Activated naive CD4-positive, alpha-beta T cell treated with anti-CD3 and anti-CD28 coated beads for 36 hours (primary cell): ENCODE results near the gene TRPV4. TPM values are rescaled to one million over a fixed set of nuclear protein-coding genes. Genes with fewer than 3 reads are reported as not detected.

Experiments used
- CTCF ChIA-PET: fragments of 350-600 bp; sonication (Branson Sonifier 250); formaldehyde crosslinking; loops from one replicate; lab custom pipeline; 2021; ENCODE audit warnings: antibody characterized with exemption; lab: Charles Lee
- DNase-seq: peaks from one replicate; pipeline ENCODE4 v3.0.0-alpha.2; 2020
- H3K27ac Mint-ChIP-seq: one replicate; pipeline ENCODE4 v1.8.0; 2021; ENCODE audit warnings: mild to moderate bottlenecking, mixed read lengths
- H3K27me3 Mint-ChIP-seq: one replicate; pipeline ENCODE4 v1.8.0; 2021; ENCODE audit warnings: low read depth, mixed read lengths
- H3K36me3 Mint-ChIP-seq: one replicate; pipeline ENCODE4 v1.8.0; 2021; ENCODE audit warnings: low read depth, mixed read lengths
- H3K4me1 Mint-ChIP-seq: one replicate; pipeline ENCODE4 v1.8.0; 2021; ENCODE audit warnings: low read depth, mixed read lengths
- H3K4me3 Mint-ChIP-seq: one replicate; pipeline ENCODE4 v1.8.0; 2021; ENCODE audit warnings: mild to moderate bottlenecking, moderate library complexity, mixed read lengths
- H3K9me3 Mint-ChIP-seq: one replicate; pipeline ENCODE4 v1.8.0; 2021; ENCODE audit warnings: mixed read lengths
- intact Hi-C: fragments of 100-400 bp; cut with micrococcal nuclease; formaldehyde crosslinking; loops from one replicate; pipeline ENCODE4 v1.15.1; 2023
- total RNA-seq, 2 experiments: library from RNA; stranded (reverse); gene quantifications; one replicate each; pipeline ENCODE4 v1.2.3, GENCODE V29; 2021

Gene TRPV4
- total RNA-seq, 2 experiments from 2014 or later = not detected

DNA sequence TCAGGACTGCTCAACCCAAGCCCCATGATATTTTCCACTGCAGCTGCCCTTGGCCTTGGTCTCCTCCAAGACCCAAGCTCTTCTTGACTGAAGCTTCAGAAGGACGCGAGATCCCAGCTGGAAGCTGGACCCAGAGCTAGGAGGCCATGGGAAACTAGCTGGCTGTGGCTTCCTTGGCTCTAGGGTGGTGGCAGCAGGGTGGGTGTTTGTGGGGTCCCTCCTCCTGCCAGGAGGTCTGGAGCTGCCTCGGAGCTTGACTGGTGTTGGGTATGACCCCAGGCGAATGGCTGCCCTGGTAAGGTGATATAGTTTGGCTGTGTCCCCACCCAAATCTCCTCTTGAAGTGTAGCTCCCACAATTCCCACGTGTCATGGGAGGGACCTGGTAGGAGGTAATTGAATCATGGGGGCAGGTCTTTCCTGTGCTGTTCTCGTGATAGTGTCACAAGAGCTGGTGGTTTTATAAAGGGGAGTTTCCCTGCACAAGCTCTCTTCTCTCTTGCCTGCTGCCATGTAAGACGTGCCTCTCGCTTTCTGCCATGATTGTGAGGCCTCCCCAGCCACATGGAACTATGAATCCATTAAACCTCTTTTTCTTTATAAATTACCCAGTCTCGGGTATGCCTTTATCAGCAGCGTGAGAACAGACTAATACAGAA, 51.4 kb downstream of the TRPV4 start:
- Mint-ChIP-seq H3K27me3 (peaks cover 2% of the 10 kb centered on the region), H3K4me3 (no peak overlapping the region), H3K27ac (no peak overlapping the region), H3K4me1 (peaks cover 4% of the 10 kb centered on the region), H3K36me3 (no peaks in the 10 kb centered on the region), H3K9me3 (peaks cover 2% of the 10 kb centered on the region)
- CTCF ChIA-PET = interaction anchor here (0.6 to 1.5 kb wide), 3 partner anchors 184 to 266 kb away, joined by 3 to 6 read pairs (median 3); no protein-coding TSS in a partner anchor
- no peak for DNase-seq
- intact Hi-C loops = no loop called here

DNA sequence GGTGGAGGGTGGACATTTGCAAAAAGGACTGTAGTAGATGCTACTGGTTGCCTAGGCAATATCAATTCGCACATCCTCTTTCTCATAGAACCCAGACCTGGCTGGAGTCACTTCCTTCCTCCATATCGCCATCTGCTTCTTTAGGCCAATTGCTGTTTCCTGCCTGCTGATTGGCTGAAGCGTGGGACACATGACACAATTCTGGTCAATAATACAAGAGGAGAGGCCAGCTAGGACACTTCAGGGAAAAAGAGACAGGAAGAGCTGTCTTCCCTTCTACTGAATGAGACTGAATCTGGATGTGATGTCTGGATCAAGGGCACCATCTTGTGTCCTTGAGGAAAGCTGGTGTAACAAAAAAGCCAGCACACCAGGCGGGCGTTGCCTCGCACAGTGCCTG, 53.8 kb downstream of the TRPV4 start:
- H3K27ac Mint-ChIP-seq = no peak overlapping the region
- no peak for DNase-seq
- peaks cover 4% of the 10 kb centered on the region for H3K4me1 Mint-ChIP-seq
- intact Hi-C loops = no loop called here
- H3K4me3 Mint-ChIP-seq = no peak overlapping the region
- CTCF ChIA-PET = interaction anchor here (1.0 to 3.8 kb wide), 3 partner anchors 14 to 258 kb away, joined by 3 to 15 read pairs (median 3); no protein-coding TSS in a partner anchor
- H3K36me3 Mint-ChIP-seq = no peaks in the 10 kb centered on the region
- no peaks in the 10 kb centered on the region for H3K27me3 Mint-ChIP-seq
- H3K9me3 Mint-ChIP-seq = peaks cover 2% of the 10 kb centered on the region

DNA sequence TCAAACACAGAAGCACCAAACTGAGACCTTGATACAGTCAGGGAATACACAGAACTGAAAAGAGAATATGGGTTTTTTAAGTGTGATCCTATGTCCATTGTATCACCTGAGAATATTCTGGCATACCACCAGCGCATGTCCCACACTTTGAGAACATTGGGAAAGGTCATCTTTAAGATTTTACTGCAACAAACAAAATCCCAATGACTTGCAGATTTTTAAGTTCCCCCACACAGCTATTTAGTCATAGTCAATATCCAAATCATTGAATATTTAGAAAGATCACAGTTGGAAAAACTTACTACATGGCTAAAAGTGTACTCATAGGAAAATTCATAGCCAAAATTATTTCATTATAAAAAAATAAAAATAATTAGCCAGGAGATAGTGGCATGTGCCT, 54.5 kb downstream of the TRPV4 start:
- H3K4me3 Mint-ChIP-seq = no peak overlapping the region
- DNase-seq = no peak
- H3K4me1 Mint-ChIP-seq = peaks cover 4% of the 10 kb centered on the region
- no peaks in the 10 kb centered on the region for H3K27me3 Mint-ChIP-seq
- CTCF ChIA-PET = interaction anchor here (1.3 to 3.8 kb wide), 3 partner anchors 14 to 261 kb away, joined by 3 to 15 read pairs (median 8); no protein-coding TSS in a partner anchor
- intact Hi-C loops = no loop called here
- H3K9me3 Mint-ChIP-seq = peaks cover 2% of the 10 kb centered on the region
- no peaks in the 10 kb centered on the region for H3K36me3 Mint-ChIP-seq
- H3K27ac Mint-ChIP-seq = no peak overlapping the region

DNA sequence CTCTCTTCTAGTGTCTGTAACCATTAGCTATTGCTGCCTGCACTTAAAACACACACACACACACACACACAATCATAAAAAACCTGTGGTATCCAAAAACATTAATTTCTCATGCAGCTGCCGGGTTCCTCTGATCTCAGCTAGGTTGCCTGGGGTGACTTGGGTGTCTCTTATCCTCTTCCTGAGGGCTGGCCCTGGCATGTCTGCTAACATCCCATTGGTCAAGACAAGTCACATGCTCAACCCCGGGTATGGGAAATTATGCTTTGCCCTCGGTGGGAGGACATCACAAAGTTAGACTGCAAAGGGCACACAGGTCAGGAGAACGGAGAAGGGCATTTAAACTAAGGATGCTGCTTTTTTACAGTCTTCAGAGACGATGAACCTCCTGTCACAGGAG, 55.7 kb downstream of the TRPV4 start:
- Mint-ChIP-seq H3K36me3 (no peaks in the 10 kb centered on the region), H3K4me1 (peaks cover 9% of the 10 kb centered on the region), H3K4me3 (peak overlapping the region; percentile 60), H3K27ac (no peak overlapping the region), H3K27me3 (no peaks in the 10 kb centered on the region), H3K9me3 (peaks cover 2% of the 10 kb centered on the region)
- intact Hi-C loops = no loop called here
- CTCF ChIA-PET = interaction anchor here (0.6 to 3.8 kb wide), 9 partner anchors 24 to 347 kb away, joined by 3 to 15 read pairs (median 3); no protein-coding TSS in a partner anchor
- peak; percentile 71 for DNase-seq

DNA sequence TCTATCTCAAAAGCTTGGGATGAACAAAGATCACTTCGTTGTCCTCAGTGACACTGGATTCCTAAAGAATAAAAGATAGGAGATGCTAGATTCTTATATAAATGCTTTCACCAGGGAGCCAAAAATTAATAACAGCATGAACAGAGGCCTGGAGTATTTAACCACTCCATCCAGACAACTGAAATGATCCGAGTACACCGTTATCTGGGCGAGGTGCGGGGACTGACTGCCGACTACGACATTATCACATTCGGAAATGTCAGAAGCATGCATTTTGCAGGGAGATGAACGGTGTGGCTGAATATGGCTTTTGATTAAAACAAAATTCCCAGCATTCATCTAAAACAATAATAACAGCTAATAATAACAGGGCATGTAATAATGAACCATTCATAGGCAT, 56.6 kb downstream of the TRPV4 start:
- no peak for DNase-seq
- Mint-ChIP-seq H3K4me1 (peaks cover 9% of the 10 kb centered on the region), H3K27me3 (no peaks in the 10 kb centered on the region), H3K9me3 (peaks cover 2% of the 10 kb centered on the region), H3K4me3 (no peak overlapping the region), H3K27ac (no peak overlapping the region), H3K36me3 (no peaks in the 10 kb centered on the region)
- CTCF ChIA-PET = interaction anchor here (1.3 to 3.8 kb wide), 5 partner anchors 9 to 349 kb away, joined by 3 to 16 read pairs (median 8); no protein-coding TSS in a partner anchor
- intact Hi-C loops = no loop called here

DNA sequence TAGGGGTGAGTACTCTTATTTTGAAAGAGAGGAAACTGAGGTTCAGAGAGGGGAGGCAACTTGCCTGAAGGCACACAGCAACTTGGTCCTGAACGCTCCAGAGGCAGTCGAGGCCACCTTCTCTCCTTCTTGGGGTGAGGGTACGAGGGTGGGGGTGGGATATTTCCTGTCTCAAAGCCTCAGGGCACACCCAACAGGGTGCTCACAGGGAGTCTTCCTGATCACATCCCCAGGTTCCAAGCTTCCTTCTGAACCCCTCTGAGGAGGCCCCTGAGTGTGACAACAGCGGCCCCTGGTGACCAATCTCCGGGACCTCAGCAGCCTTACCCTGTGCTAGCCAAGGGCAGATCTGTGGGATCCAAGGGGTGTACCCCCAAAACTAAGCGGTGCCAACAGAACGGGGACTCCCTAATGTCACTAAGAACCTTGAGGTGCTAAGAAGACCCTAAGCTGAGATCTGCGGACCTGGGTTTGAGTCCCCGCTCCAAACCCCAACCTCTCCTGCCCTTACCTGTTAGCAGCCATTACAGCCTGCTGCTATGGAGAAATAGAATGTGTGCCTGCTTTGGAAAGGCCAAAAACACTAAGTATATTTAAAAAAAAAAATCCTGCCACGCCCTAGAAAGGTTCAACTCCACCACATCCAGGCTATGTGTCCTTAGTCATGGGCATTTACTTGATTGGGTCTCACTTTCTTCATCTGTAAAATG, 57.9 kb downstream of the TRPV4 start:
- peaks cover 9% of the 10 kb centered on the region for H3K4me1 Mint-ChIP-seq
- no peak overlapping the region for H3K27ac Mint-ChIP-seq
- peaks cover 2% of the 10 kb centered on the region for H3K9me3 Mint-ChIP-seq
- CTCF ChIA-PET = interaction anchor here (0.5 to 4.0 kb wide), 20 partner anchors 8 to 377 kb away, joined by 3 to 30 read pairs (median 4); no protein-coding TSS in a partner anchor
- H3K4me3 Mint-ChIP-seq = no peak overlapping the region
- H3K36me3 Mint-ChIP-seq = no peaks in the 10 kb centered on the region
- no peaks in the 10 kb centered on the region for H3K27me3 Mint-ChIP-seq
- intact Hi-C loops = loop anchor here (1.0 to 2.0 kb wide), 5 partner anchors 61 to 347 kb away; no protein-coding TSS in a partner anchor
- DNase-seq = peak; percentile 84

DNA sequence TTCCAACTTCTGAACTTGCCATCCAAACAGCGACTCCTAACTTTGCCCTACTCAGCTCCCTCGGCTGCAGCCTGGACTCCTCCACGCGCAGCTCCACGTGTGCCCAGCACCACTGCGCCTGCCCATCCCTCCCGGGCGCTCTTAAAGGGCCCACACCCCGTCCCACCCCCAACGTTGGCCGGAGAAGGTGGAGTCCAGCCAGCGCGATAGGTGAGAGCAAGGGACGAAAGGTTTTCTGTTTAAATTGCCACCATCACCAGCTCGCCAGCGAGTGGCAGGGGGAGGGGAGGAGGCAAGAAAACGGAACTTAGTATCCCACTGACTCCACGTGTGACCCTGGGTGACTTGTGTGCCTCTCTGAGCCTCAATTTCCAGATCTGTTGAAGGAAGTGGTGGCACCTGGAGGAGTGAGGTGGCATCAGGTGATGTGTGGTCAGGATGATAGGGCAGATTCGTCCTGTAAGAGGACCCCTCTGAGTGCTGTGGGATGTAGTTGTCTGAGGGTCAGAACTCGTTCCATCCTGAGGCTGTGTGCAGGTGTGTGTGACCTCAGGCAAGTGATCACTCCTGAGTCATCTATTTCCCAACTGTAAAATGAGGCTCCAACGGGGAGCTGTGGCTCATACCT, 59.7 kb downstream of the TRPV4 start:
- Mint-ChIP-seq H3K9me3 (no peaks in the 10 kb centered on the region), H3K4me1 (peaks cover 9% of the 10 kb centered on the region), H3K4me3 (peak overlapping the region; percentile 37), H3K27me3 (no peaks in the 10 kb centered on the region), H3K36me3 (no peaks in the 10 kb centered on the region), H3K27ac (no peak overlapping the region)
- DNase-seq = no peak
- intact Hi-C loops = loop anchor here (2.0 kb wide), 1 partner anchor 59 kb away; no protein-coding TSS in a partner anchor
- CTCF ChIA-PET = interaction anchor here (0.7 to 4.0 kb wide), 10 partner anchors 10 to 385 kb away, joined by 3 to 30 read pairs (median 6); no protein-coding TSS in a partner anchor

DNA sequence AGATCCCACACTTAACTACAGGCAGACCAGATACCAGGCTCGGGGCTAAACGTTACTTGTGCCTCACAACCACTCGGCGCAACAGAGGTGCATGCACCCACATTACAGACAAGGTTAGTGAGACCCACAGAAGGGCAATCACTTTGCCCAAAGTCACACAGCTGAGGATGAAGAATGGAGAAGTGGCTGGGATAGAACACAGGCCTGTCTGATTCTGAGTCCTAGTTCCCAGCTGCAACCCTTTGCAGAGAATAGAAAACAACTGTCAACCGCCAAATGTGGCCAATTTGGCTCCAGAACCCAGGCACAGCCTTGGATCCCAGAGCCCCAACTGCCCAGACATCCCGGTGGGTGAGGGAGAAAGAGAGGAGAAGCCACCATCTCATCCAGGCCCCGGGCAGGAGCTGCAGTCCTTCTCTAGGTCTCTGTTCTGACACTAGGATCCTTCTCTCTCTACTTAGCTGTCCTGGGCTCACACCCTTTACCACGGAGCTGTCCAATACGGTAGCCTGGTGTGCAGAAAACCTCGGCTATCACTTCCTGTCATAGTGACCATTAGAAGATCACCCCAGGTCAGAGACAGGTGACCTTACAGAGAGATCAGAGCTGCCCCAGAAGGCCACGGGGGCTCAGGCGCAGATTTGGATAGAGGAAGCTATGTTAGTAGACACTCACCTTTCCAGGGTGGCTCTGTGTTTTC, 60.4 kb downstream of the TRPV4 start:
- Mint-ChIP-seq H3K9me3 (no peaks in the 10 kb centered on the region), H3K27me3 (no peaks in the 10 kb centered on the region), H3K4me3 (peak overlapping the region; percentile 37), H3K27ac (no peak overlapping the region), H3K36me3 (no peaks in the 10 kb centered on the region), H3K4me1 (peaks cover 9% of the 10 kb centered on the region)
- CTCF ChIA-PET = interaction anchor here (0.7 to 4.0 kb wide), 6 partner anchors 11 to 339 kb away, joined by 3 to 30 read pairs (median 6); no protein-coding TSS in a partner anchor
- intact Hi-C loops = no loop called here
- no peak for DNase-seq

DNA sequence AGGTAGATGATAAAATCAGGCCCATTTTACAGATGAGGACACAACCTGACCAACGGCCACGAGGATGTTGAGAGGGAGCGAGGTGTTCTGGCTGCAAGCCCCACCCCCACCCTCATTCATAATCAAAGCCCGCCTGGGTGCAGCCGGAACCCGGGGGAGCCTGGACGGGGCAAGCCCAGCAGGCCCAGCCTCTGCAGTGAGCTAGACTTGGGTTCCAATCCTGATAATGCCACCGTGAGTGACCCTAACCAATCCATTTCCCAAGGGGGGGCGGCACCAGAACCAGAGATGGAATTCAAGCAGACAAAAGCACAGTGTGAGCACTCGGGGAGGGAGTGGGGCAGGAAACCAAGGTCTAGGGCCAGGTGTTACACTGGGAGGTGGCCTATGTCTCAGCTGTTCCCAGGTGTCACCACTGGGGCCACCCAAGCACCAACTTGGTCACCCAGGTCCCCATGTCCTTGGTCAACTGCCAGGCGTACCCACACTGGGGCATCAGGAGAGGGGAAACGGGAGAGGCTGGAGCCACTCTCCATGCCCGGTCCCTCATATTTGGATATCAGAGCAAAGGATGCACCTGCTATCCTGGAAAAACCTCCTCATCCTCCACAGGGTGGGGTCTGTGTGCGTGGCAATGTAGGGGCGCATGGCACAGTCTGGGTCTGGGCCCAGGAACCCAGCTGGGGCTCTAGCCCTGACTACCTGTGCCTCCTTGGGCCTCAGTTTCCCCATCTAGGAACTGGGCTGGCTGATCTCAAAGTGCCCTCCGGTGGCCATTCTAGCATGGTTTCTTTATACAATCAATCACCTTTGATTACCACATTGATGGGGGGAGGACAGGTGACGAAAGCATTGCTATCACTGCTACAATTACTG, 61.2 kb downstream of the TRPV4 start:
- CTCF ChIA-PET = interaction anchor here (1.3 to 4.0 kb wide), 4 partner anchors 19 to 339 kb away, joined by 3 to 30 read pairs (median 12); no protein-coding TSS in a partner anchor
- no peak overlapping the region for H3K27ac Mint-ChIP-seq
- intact Hi-C loops = no loop called here
- no peak overlapping the region for H3K4me3 Mint-ChIP-seq
- peaks cover 5% of the 10 kb centered on the region for H3K4me1 Mint-ChIP-seq
- H3K27me3 Mint-ChIP-seq = no peaks in the 10 kb centered on the region
- peak; percentile 5 for DNase-seq
- H3K9me3 Mint-ChIP-seq = no peaks in the 10 kb centered on the region
- no peaks in the 10 kb centered on the region for H3K36me3 Mint-ChIP-seq

DNA sequence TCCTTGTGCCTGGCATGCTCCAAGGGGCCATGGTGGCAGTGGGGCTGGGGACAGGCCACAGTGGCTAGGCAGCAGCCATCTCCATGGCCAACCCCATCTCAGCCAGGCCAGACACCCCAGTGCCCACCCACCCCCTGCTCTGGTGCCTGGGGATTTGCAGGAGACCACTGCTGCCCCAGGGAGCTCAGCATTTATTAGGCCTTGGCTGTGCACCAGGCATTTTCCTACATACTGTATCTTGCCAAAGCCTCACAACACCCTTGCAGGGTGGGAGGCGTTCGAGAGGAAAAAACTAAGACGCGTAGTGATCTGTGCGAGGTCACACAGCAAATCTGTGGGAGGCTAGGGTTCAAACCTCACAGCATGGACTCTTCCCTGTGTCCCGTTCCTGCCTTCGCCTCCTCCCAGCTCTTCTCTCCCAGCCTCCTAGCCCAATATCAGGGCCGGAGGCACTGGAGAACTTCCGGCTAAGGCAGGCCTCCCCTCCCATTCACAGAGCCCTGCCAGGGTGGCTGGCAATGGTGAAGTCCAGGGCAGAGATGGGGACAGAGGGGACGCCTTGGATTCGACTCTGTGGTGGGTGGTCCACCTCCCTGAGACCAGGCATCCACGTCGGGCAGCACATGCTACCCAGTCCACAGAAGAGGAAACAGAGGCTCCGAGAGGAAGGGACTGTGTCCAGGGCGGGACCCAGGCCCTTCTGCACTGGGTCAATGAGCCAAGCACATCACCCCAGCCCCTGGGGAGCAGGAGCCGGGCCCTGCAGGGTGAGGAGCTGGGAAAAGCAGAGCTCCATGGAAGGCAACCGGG, 62.1 kb downstream of the TRPV4 start:
- intact Hi-C loops = no loop called here
- Mint-ChIP-seq H3K4me3 (no peak overlapping the region), H3K27ac (no peak overlapping the region), H3K36me3 (no peaks in the 10 kb centered on the region), H3K4me1 (peaks cover 5% of the 10 kb centered on the region), H3K9me3 (no peaks in the 10 kb centered on the region), H3K27me3 (no peaks in the 10 kb centered on the region)
- DNase-seq = peak; percentile 2
- CTCF ChIA-PET = interaction anchor here (1.1 to 4.0 kb wide), 3 partner anchors 34 to 252 kb away, joined by 3 to 30 read pairs (median 3); no protein-coding TSS in a partner anchor
